ENCODE results near the gene NTMT2. TPM values are rescaled to one million over a fixed set of nuclear protein-coding genes. Genes with fewer than 3 reads are reported as not detected.

NTMT2 gene
- total and polyA plus RNA-seq, 7 donors: 0.28 TPM; not detected in 6

- Histone ChIP-seq H3K4me1 (no peaks in the 10 kb centered on the region), H3K27ac (no peak overlapping the region), H3K9me3 (no peaks in the 10 kb centered on the region), H3K4me3 (no peak overlapping the region), H3K27me3 (ENCODE audit: insufficient read depth in 3 of 3, low read length in 2 of 3) (no peaks in the 10 kb centered on the region), H3K36me3 (ENCODE audit: insufficient read depth in 1 of 2, low read depth in 1 of 2) (no peaks in the 10 kb centered on the region)
- WGBS, 3 donors: 29 to 56% (median 43%) methylated on average over 1 of the region's 1 CpG
- TF ChIP-seq CTCF (IDR thresholded peaks at IDR 0.05): no peak
- DNase-seq: no peak
- intact Hi-C loops (cut with DNase I): no loop called here
- ATAC-seq: no peak
These were observed 13.8 kb upstream of the NTMT2 start for GRCh38 chr1:170131984-170132383.

DNA sequence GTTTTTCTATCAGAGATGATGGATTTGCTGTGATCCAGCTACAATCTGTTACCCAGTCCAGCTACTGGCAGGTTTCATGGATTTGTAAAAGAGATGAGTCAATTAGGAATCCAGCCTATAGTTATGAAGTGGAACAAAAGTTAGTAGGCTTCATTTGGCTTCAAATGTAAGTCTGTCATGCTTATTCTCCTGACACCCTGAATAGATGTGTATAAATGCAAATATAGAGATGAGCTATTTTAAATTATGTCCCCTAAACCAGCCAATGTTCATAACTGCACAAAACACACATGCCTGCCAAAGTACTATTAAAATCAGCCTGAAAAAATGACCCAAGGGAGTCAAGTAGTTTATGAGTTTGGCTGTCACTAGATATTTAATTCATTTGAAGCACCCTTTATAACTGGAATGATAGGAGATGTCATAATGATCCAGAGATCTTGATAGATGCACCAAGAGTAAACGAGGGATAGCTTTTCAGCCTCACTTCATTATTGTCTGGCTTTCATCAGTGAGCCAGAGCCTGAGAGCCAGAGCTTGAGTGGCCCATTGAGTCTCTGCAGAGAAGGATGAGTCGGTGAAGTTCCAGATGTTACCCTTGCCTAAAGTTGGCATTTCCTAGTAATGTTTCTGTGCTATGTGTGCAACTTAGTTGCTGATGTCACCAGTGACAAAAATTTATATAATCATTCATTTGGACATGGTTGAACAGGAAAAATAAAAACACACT lies 11.8 kb upstream of the NTMT2 start:
- no peaks in the 10 kb centered on the region for H3K27me3 ChIP-seq (ENCODE audit: insufficient read depth in 3 of 3, low read length in 2 of 3)
- intact Hi-C loops (cut with DNase I): no loop called here
- no peaks in the 10 kb centered on the region for H3K4me1 ChIP-seq
- H3K27ac ChIP-seq: no peak overlapping the region
- no peak for DNase-seq
- no peaks in the 10 kb centered on the region for H3K36me3 ChIP-seq (ENCODE audit: insufficient read depth in 1 of 2, low read depth in 1 of 2)
- no peak overlapping the region for H3K4me3 ChIP-seq
- no peak for ATAC-seq
- TF ChIP-seq CTCF (IDR thresholded peaks at IDR 0.05): no peak
- H3K9me3 ChIP-seq: no peaks in the 10 kb centered on the region
- 26 to 41% (median 28%) methylated on average over 2 of the region's 2 CpGs for WGBS, 3 donors

DNA sequence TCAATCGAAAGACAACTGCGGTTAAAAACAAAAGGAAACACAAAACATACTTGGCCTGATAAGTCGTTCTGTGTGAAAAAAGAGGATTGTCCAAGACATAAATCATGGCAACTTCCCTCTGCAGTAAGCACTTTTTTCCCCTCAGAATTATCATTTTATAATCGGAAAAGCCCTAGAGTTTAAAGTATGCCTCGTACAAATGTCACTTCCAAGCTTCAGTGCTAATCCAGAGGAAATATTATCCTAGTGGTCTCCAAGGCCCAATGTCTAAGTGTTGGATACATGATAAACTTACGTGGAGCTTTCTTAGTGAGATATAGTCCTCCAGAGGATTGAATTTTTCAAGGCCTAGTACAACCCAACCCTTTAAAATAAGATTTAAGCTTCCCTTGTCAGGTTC lies 11.2 kb upstream of the NTMT2 start:
- ATAC-seq: no peak
- Histone ChIP-seq H3K4me3 (no peak overlapping the region), H3K4me1 (no peaks in the 10 kb centered on the region), H3K27me3 (ENCODE audit: insufficient read depth in 3 of 3, low read length in 2 of 3) (no peaks in the 10 kb centered on the region), H3K36me3 (ENCODE audit: insufficient read depth in 1 of 2, low read depth in 1 of 2) (no peaks in the 10 kb centered on the region), H3K27ac (no peak overlapping the region), H3K9me3 (no peaks in the 10 kb centered on the region)
- DNase-seq: no peak
- TF ChIP-seq CTCF (IDR thresholded peaks at IDR 0.05): no peak
- 48 to 66% (median 52%) methylated on average over 6 of the region's 6 CpGs for WGBS, 3 donors
- intact Hi-C loops (cut with DNase I): no loop called here

GRCh38 chr1:170140371-170140770 lies 5.4 kb upstream of the NTMT2 start:
- TF ChIP-seq CTCF (IDR thresholded peaks at IDR 0.05): no peak
- Histone ChIP-seq H3K36me3 (ENCODE audit: insufficient read depth in 1 of 2, low read depth in 1 of 2) (no peaks in the 10 kb centered on the region), H3K9me3 (peaks cover 6% of the 10 kb centered on the region), H3K27ac (no peak overlapping the region), H3K27me3 (ENCODE audit: insufficient read depth in 3 of 3, low read length in 2 of 3) (no peaks in the 10 kb centered on the region), H3K4me1 (no peaks in the 10 kb centered on the region), H3K4me3 (no peak overlapping the region)
- ATAC-seq (no peak), DNase-seq (no peak)
- intact Hi-C loops (cut with DNase I): no loop called here
- 57 to 69% (median 67%) methylated on average over 2 of the region's 2 CpGs for WGBS, 3 donors

GRCh38 chr1:170145061-170145460 lies 698 bp upstream of the NTMT2 start:
- DNase-seq: no peak
- Histone ChIP-seq H3K27ac (no peak overlapping the region), H3K27me3 (ENCODE audit: insufficient read depth in 3 of 3, low read length in 2 of 3) (no peaks in the 10 kb centered on the region), H3K4me3 (no peak overlapping the region), H3K4me1 (no peaks in the 10 kb centered on the region), H3K36me3 (ENCODE audit: insufficient read depth in 1 of 2, low read depth in 1 of 2) (no peaks in the 10 kb centered on the region), H3K9me3 (peaks cover 6% of the 10 kb centered on the region)
- TF ChIP-seq CTCF (IDR thresholded peaks at IDR 0.05): no peak
- ATAC-seq: no peak
- WGBS, 3 donors: 43 to 69% (median 66%) methylated on average over 3 of the region's 3 CpGs
- intact Hi-C loops (cut with DNase I): no loop called here

Measured in psoas muscle (tissue), 8 donors.